Peyer's patch (tissue), 4 donors: Measurements from ENCODE around the gene PGPEP1. TPM values are rescaled to one million over a fixed set of nuclear protein-coding genes. Genes with fewer than 3 reads are reported as not detected.

Source experiments
- DNase-seq, 3 donors: peaks; one replicate each; pipeline ENCODE4 v3.0.0-alpha.2; 2017 to 2019
- H3K27ac ChIP-seq, 4 donors: fragments of 200-600 bp; sonication (generic); one replicate each; pipeline ENCODE4 v1.5.1; 2016 to 2019
- H3K27me3 ChIP-seq, 2 donors: fragments of 200-600 bp; sonication (generic); one replicate each; pipeline ENCODE4 v1.5.1; 2019
- H3K36me3 ChIP-seq, 3 donors: fragments of 200-600 bp; sonication (generic); one replicate each; pipeline ENCODE4 v1.5.1; 2016 to 2019
- H3K4me1 ChIP-seq, 4 donors: fragments of 200-600 bp; sonication (generic); one replicate each; pipeline ENCODE4 v1.5.1; 2016 to 2019
- H3K4me3 ChIP-seq, 4 donors: fragments of 200-600 bp; sonication (generic); 1 replicate in 3 of 4; 2 replicates in 1 of 4; pipeline ENCODE4 v1.5.1; 2016 to 2019; ENCODE audit warnings: mild to moderate bottlenecking in 1 of 4
- H3K9me3 ChIP-seq, 4 donors: fragments of 200-600 bp; sonication (generic); one replicate each; pipeline ENCODE4 v1.5.1; 2016 to 2019; ENCODE audit warnings: mild to moderate bottlenecking in 1 of 4
- CTCF ChIP-seq, 6 experiments: fragments of 450-650 bp in 4 of 6; fragments of 200-600 bp in 2 of 6; sonication (generic) in 1 of 6; IDR thresholded peaks; one replicate each; pipeline ENCODE4 v1.5.1; 2017 to 2019; ENCODE audit warnings: antibody characterized with exemption in 6 of 6, mild to moderate bottlenecking in 3 of 6, moderate library complexity in 1 of 6
- POLR2A ChIP-seq, 2 donors: fragments of 450-650 bp; IDR thresholded peaks; one replicate each; pipeline ENCODE4 v1.5.1; 2017; ENCODE audit warnings: antibody characterized with exemption in 2 of 2, mild to moderate bottlenecking in 2 of 2, moderate library complexity in 2 of 2
- total RNA-seq, 4 donors: library from RNA; depleted of rRNA; stranded (reverse); fragments of >200 nt; gene quantifications; one replicate each; pipeline ENCODE4 v1.1.0, GENCODE V29; 2016

Gene PGPEP1
- total RNA-seq, 4 donors from 2014 or later, result 45.4 to 138 (median 89.2) TPM

- DNase-seq, result no peak
- H3K4me1 ChIP-seq, result peaks cover 5 to 23% (median 9%) of the 10 kb centered on the region in 4 donors
- no peak for TF ChIP-seq POLR2A (IDR thresholded peaks at IDR 0.05)
- no peak for TF ChIP-seq CTCF (IDR thresholded peaks at IDR 0.05)
- H3K9me3 ChIP-seq, result no peaks in the 10 kb centered on the region
- H3K27me3 ChIP-seq, result no peaks in the 10 kb centered on the region
- peak overlapping the region in 3 of 4 donors; percentile 62 to 79 (median 75) for H3K27ac ChIP-seq
- H3K36me3 ChIP-seq, result no peaks in the 10 kb centered on the region
- H3K4me3 ChIP-seq, result peak overlapping the region in 3 of 4 donors; percentile 29 to 61 (median 51)
Measured at GRCh38 chr19:18388960-18389725, 48.7 kb downstream of the PGPEP1 start.

- no peaks in the 10 kb centered on the region for H3K36me3 ChIP-seq
- H3K9me3 ChIP-seq, result no peaks in the 10 kb centered on the region
- H3K4me1 ChIP-seq, result peaks cover 5 to 23% (median 9%) of the 10 kb centered on the region in 4 donors
- H3K27me3 ChIP-seq, result no peaks in the 10 kb centered on the region
- H3K4me3 ChIP-seq, result no peak overlapping the region
- no peak for DNase-seq
- TF ChIP-seq CTCF (IDR thresholded peaks at IDR 0.05) (no peak), POLR2A (IDR thresholded peaks at IDR 0.05) (no peak)
- no peak overlapping the region for H3K27ac ChIP-seq
Measured at GRCh38 chr19:18389726-18390064, 49.3 kb downstream of the PGPEP1 start.

GRCh38 chr19:18390065-18390907, 49.9 kb downstream of the PGPEP1 start:
- TF ChIP-seq CTCF (IDR thresholded peaks at IDR 0.05), result no peak
- TF ChIP-seq POLR2A (IDR thresholded peaks at IDR 0.05), result no peak
- no peak overlapping the region for H3K27ac ChIP-seq

GRCh38 chr19:18391509-18392075, 51.2 kb downstream of the PGPEP1 start:
- DNase-seq, result no peak
- H3K4me1 ChIP-seq, result peaks cover 5 to 21% (median 7%) of the 10 kb centered on the region in 4 donors
- no peaks in the 10 kb centered on the region for H3K36me3 ChIP-seq
- no peak overlapping the region for H3K27ac ChIP-seq
- H3K9me3 ChIP-seq, result no peaks in the 10 kb centered on the region
- TF ChIP-seq POLR2A (IDR thresholded peaks at IDR 0.05), result no peak
- TF ChIP-seq CTCF (IDR thresholded peaks at IDR 0.05), result no peak
- H3K27me3 ChIP-seq, result no peaks in the 10 kb centered on the region
- no peak overlapping the region for H3K4me3 ChIP-seq

More at GRCh38 chr19:18390065-18390907, 49.9 kb downstream of the PGPEP1 start:
- no peaks in the 10 kb centered on the region for H3K36me3 ChIP-seq
- DNase-seq, result no peak
- no peak overlapping the region for H3K4me3 ChIP-seq
- peaks cover 5 to 23% (median 7%) of the 10 kb centered on the region in 4 donors for H3K4me1 ChIP-seq
- H3K27me3 ChIP-seq, result no peaks in the 10 kb centered on the region
- no peaks in the 10 kb centered on the region for H3K9me3 ChIP-seq

GRCh38 chr19:18392417-18392816, 52.0 kb downstream of the PGPEP1 start:
- no peaks in the 10 kb centered on the region for H3K36me3 ChIP-seq
- H3K4me3 ChIP-seq, result no peak overlapping the region
- no peaks in the 10 kb centered on the region for H3K27me3 ChIP-seq
- H3K4me1 ChIP-seq, result peaks cover 5 to 20% (median 10%) of the 10 kb centered on the region in 4 donors
- peak overlapping the region in 1 of 4 donors; percentile 31 for H3K27ac ChIP-seq
- no peaks in the 10 kb centered on the region for H3K9me3 ChIP-seq
- peak in 2 of 3 donors; percentile 44 to 72 for DNase-seq
- TF ChIP-seq CTCF (IDR thresholded peaks at IDR 0.05), result no peak
- TF ChIP-seq POLR2A (IDR thresholded peaks at IDR 0.05), result no peak
